DOHH2 (cell line): ENCODE data around the gene NPAS2.

ENCODE experiments used
- H3F3A ChIP-seq: fragments of 200-600 bp; sonication (generic), shearing (Covaris generic); 2 replicates; pipeline ENCODE4 v1.6.0; 2016; ENCODE audit warnings: antibody characterized with exemption, mild to moderate bottlenecking; ENCODE audit not compliant: control insufficient read depth, insufficient read depth
- H3K27ac ChIP-seq: fragments of 200-600 bp; sonication (generic); 2 replicates; pipeline ENCODE4 v1.5.1; 2014; ENCODE audit warnings: low read depth, mild to moderate bottlenecking, low read length, moderate library complexity
- H3K27me3 ChIP-seq: fragments of 200-600 bp; sonication (generic); 2 replicates; pipeline ENCODE4 v1.6.1; 2014; ENCODE audit warnings: mild to moderate bottlenecking, low read length, mixed read lengths; ENCODE audit not compliant: control insufficient read depth
- H3K36me3 ChIP-seq: fragments of 200-600 bp; sonication (generic); 2 replicates; pipeline ENCODE4 v1.6.1; 2014; ENCODE audit warnings: mild to moderate bottlenecking, low read length, moderate library complexity, mixed read lengths; ENCODE audit not compliant: control insufficient read depth
- H3K4me1 ChIP-seq: fragments of 200-600 bp; sonication (generic); 2 replicates; pipeline ENCODE4 v1.6.1; 2014; ENCODE audit warnings: mild to moderate bottlenecking, low read length, mixed read lengths; ENCODE audit not compliant: control insufficient read depth
- H3K4me2 ChIP-seq: fragments of 200-600 bp; sonication (generic); 2 replicates; pipeline ENCODE4 v1.6.0; 2014; ENCODE audit warnings: mild to moderate bottlenecking, low read length, moderate library complexity
- H3K4me3 ChIP-seq: fragments of 200-600 bp; sonication (generic); 2 replicates; pipeline ENCODE4 v1.5.1; 2014; ENCODE audit warnings: mild to moderate bottlenecking, low read length, mixed read lengths
- H3K79me2 ChIP-seq: fragments of 200-600 bp; sonication (generic); 2 replicates; pipeline ENCODE4 v1.6.1; 2014; ENCODE audit warnings: mild to moderate bottlenecking, low read length, mixed read lengths; ENCODE audit not compliant: control insufficient read depth
- H3K9me2 ChIP-seq: fragments of 200-600 bp; sonication (generic); replicated peaks from 2 replicates; pipeline ENCODE4 v1.6.1; 2014; ENCODE audit warnings: mild to moderate bottlenecking, low read length, mixed read lengths; ENCODE audit not compliant: control insufficient read depth
- H3K9me3 ChIP-seq: fragments of 200-600 bp; sonication (generic); 2 replicates; pipeline ENCODE4 v1.6.1; 2014; ENCODE audit warnings: antibody characterized with exemption, low read length, mixed read lengths; ENCODE audit not compliant: control insufficient read depth, insufficient read depth
- H4K20me1 ChIP-seq: fragments of 200-600 bp; sonication (generic); 2 replicates; pipeline ENCODE4 v1.6.0; 2014; ENCODE audit warnings: low read depth, mild to moderate bottlenecking, antibody characterized with exemption, low read length, moderate library complexity; ENCODE audit not compliant: control insufficient read depth, insufficient read depth
- EZH2phosphoT487 ChIP-seq: fragments of 200-600 bp; sonication (generic); IDR thresholded peaks from 2 replicates; pipeline ENCODE4 v1.6.1; 2017; ENCODE audit warnings: borderline replicate concordance, mild to moderate bottlenecking, antibody characterized with exemption, low read length, moderate library complexity, mixed read lengths
- TF ChIP-seq, protein P1 (sequence below): fragments of 200-600 bp; sonication (generic); IDR thresholded peaks from one replicate; pipeline ENCODE4 v1.5.1; 2014; ENCODE audit warnings: antibody characterized with exemption, mild to moderate bottlenecking, low read depth, low read length; ENCODE audit not compliant: poor library complexity, severe bottlenecking

NPAS2 gene

GRCh38 chr2:100967716-100968115 lies 147.8 kb downstream of the NPAS2 start:
- Histone ChIP-seq H3K79me2 (no peaks in the 10 kb centered on the region), H4K20me1 (no peaks in the 10 kb centered on the region), H3K4me3 (no peak overlapping the region), H3K36me3 (no peaks in the 10 kb centered on the region), H3K9me3 (no peaks in the 10 kb centered on the region), H3K4me2 (no peak overlapping the region), H3K27me3 (no peaks in the 10 kb centered on the region), H3K9me2 (no peaks in the 10 kb centered on the region), H3F3A (no peaks in the 10 kb centered on the region), H3K4me1 (no peaks in the 10 kb centered on the region), H3K27ac (no peak overlapping the region)
- no peak for TF ChIP-seq EZH2phosphoT487
- TF ChIP-seq, protein P1, sequence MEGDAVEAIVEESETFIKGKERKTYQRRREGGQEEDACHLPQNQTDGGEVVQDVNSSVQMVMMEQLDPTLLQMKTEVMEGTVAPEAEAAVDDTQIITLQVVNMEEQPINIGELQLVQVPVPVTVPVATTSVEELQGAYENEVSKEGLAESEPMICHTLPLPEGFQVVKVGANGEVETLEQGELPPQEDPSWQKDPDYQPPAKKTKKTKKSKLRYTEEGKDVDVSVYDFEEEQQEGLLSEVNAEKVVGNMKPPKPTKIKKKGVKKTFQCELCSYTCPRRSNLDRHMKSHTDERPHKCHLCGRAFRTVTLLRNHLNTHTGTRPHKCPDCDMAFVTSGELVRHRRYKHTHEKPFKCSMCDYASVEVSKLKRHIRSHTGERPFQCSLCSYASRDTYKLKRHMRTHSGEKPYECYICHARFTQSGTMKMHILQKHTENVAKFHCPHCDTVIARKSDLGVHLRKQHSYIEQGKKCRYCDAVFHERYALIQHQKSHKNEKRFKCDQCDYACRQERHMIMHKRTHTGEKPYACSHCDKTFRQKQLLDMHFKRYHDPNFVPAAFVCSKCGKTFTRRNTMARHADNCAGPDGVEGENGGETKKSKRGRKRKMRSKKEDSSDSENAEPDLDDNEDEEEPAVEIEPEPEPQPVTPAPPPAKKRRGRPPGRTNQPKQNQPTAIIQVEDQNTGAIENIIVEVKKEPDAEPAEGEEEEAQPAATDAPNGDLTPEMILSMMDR, result no peak

DNA sequence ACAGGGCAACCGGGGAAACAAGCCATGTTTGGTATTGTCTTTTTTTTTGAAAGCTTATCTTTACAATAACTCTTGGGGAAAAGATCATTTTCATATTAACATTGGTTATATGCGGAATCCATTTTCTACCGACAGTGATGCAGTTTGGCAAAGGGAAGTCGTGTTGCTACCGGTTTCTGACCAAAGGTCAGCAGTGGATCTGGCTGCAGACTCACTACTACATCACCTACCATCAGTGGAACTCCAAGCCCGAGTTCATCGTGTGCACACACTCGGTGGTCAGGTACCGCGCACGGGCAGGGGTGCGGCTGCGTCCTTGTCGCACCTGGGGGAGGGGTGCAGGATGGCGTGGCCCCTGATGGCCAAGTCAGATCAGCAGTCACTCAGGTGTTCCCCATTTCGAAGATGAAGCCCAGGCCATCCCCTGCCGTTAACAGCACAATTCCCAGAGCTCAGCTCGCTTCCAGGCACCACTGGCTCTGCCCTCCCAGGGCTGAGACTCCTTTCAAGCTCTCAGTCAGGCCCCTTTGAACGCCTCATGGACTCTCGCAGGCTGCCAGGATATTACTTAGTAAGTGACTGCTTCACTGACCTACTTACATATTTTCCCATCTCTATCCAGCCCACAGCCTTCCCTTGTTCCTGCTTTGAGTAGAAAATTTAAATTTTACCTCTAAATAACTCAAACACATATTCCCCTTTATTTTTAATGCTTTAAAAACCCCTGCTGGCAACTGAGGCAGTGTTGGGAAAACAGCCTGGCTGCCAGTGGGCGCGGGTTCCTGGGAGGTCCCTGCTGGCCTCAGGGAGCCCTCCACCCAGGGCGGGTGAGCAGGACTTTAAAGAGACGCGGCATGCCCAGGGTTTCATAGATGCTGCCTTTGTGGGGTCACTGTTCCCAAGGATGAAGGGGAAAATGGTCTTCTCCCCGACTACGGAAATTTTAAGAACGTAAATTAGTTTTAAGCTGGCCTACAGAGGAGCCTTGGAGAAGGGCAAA lies 148.5 kb downstream of the NPAS2 start:
- Histone ChIP-seq H3K27ac (no peak overlapping the region), H3K9me2 (no peaks in the 10 kb centered on the region), H4K20me1 (no peaks in the 10 kb centered on the region), H3K4me2 (no peak overlapping the region), H3K4me3 (no peak overlapping the region), H3K79me2 (no peaks in the 10 kb centered on the region), H3F3A (no peaks in the 10 kb centered on the region), H3K36me3 (no peaks in the 10 kb centered on the region), H3K4me1 (no peaks in the 10 kb centered on the region), H3K9me3 (no peaks in the 10 kb centered on the region), H3K27me3 (no peaks in the 10 kb centered on the region)
- no peak for TF ChIP-seq EZH2phosphoT487
- TF ChIP-seq, protein P1, result no peak

DNA sequence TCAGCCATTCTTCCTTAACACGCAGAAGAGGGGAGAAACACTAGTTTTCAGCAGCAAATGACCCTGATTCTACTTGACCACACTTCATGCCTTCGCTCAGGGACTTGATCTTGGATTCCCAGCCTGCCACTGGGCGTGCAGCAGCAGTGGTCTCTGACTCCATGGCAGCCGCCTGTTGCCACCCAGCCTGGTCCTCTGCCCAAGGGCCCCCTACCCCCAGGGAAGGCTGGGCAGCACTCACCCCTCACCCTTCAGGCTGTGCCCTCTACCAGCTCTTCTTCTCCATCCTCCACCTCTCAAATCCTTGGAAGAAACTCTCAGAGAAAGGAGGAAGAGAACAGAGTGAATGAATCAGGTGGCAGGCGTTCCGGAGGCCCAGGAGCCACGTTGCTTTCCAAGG lies 150.1 kb downstream of the NPAS2 start:
- no peaks in the 10 kb centered on the region for H3F3A ChIP-seq
- TF ChIP-seq EZH2phosphoT487, result no peak
- TF ChIP-seq, protein P1, result no peak
- H3K4me2 ChIP-seq, result no peak overlapping the region
- H3K27me3 ChIP-seq, result no peaks in the 10 kb centered on the region
- no peaks in the 10 kb centered on the region for H3K9me2 ChIP-seq
- no peaks in the 10 kb centered on the region for H4K20me1 ChIP-seq
- H3K36me3 ChIP-seq, result no peaks in the 10 kb centered on the region
- no peaks in the 10 kb centered on the region for H3K4me1 ChIP-seq
- H3K9me3 ChIP-seq, result no peaks in the 10 kb centered on the region
- H3K4me3 ChIP-seq, result no peak overlapping the region
- no peaks in the 10 kb centered on the region for H3K79me2 ChIP-seq
- no peak overlapping the region for H3K27ac ChIP-seq
